Gastrocnemius medialis (tissue), 4 donors: Measurements from ENCODE around the gene HSPB7.
"Not testable (repeated sequence)": the region's sequence is repeated elsewhere in the genome, so short reads cannot be mapped to it uniquely, and the experiment has no call there.

ENCODE experiments used
- CTCF ChIP-seq, 5 experiments: fragments of 450-650 bp in 3 of 5; fragments of 200-600 bp in 2 of 5; sonication (generic) in 2 of 5; IDR thresholded peaks in 4 of 5; conservative IDR thresholded peaks in 1 of 5; 1 replicate in 4 of 5; 2 replicates in 1 of 5; pipeline ENCODE4 v1.5.1; 2016 to 2019; ENCODE audit warnings: antibody characterized with exemption in 5 of 5, mild to moderate bottlenecking in 3 of 5, moderate library complexity in 3 of 5
- POLR2A ChIP-seq, 2 donors: fragments of 450-650 bp; IDR thresholded peaks; one replicate each; pipeline ENCODE4 v1.6.1; 2017; ENCODE audit warnings: antibody characterized with exemption in 2 of 2, mild to moderate bottlenecking in 2 of 2, moderate library complexity in 2 of 2

- not testable (repeated sequence) for TF ChIP-seq CTCF (IDR thresholded peaks at IDR 0.05 in 4 of 5, conservative IDR thresholded peaks at IDR 0.05 in 1 of 5); POLR2A (IDR thresholded peaks at IDR 0.05)
Measured at GRCh38 chr1:16029003-16029268, 11.1 kb upstream of the HSPB7 start.
